Hematopoietic multipotent progenitor cell (in vitro differentiated cells): ENCODE measurements around the gene BNIP1. TPM values are rescaled to one million over a fixed set of nuclear protein-coding genes. Genes with fewer than 3 reads are reported as not detected.

ENCODE experiments used
- DNase-seq, 3 donors: peaks; one replicate each; pipeline ENCODE4 v3.0.0-alpha.2; 2011 to 2015; ENCODE audit warnings: low read depth in 2 of 3, low spot score in 2 of 3
- total RNA-seq: library from RNA; depleted of rRNA; stranded (reverse); fragments of >200 nt; gene quantifications from one replicate; pipeline ENCODE4 v1.2.3, GENCODE V29; 2012

The BNIP1 gene
- total RNA-seq, 1 donor, result 8.6 TPM

GRCh38 chr5:173208296-173208695 lies 64.0 kb downstream of the BNIP1 start:
- no peak for DNase-seq

DNA sequence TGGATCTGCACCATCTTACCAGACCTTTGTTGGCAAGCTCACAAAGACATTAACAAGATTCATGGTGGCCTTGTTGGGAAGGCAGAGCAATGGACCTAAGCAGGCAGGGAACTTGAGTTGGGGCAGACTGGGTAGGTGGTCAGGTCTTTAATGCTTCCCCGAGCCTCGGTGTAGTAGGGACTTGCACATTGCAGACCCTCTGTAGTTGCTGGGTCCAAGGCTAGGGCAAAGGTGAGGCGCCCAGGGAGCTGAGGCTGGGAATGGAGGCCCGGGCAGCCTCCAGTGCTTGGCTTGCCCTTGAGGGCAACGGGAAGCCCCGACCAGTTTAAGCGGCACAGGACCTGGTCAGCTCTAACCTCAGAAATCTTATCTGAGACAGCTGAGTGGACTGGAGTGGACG lies 66.5 kb downstream of the BNIP1 start:
- DNase-seq, result no peak

GRCh38 chr5:173211284-173211683 lies 67.0 kb downstream of the BNIP1 start:
- DNase-seq, result no peak

- DNase-seq, result no peak
Observed at GRCh38 chr5:173213236-173213933, 69.1 kb downstream of the BNIP1 start.

Other genes with a start within 250 kb of the BNIP1 start
- gene RPL26L1, start 185.1 kb upstream of the BNIP1 start, total RNA-seq, result 24.0 TPM
- 84.3 TPM for gene ATP6V0E1, start 160.8 kb upstream of the BNIP1 start, total RNA-seq
- gene CREBRF, start 88.2 kb upstream of the BNIP1 start, total RNA-seq, result 15.3 TPM
- gene NKX2-5, start 90.7 kb downstream of the BNIP1 start, total RNA-seq, result not detected
- gene STC2, start 183.9 kb downstream of the BNIP1 start, total RNA-seq, result 0.27 TPM